HG03457 (cell line): ENCODE data around the gene PTPA.
"Not testable (repeated sequence)": the region's sequence is repeated elsewhere in the genome, so short reads cannot be mapped to it uniquely, and the experiment has no call there.

Experiments used
- ATAC-seq: cut with Tn5 transposase; IDR thresholded peaks from one replicate; pipeline ENCODE4 v1.9.1; 2021; ENCODE audit warnings: moderate number of reproducible peaks; ENCODE audit not compliant: unreplicated experiment

PTPA gene

DNA sequence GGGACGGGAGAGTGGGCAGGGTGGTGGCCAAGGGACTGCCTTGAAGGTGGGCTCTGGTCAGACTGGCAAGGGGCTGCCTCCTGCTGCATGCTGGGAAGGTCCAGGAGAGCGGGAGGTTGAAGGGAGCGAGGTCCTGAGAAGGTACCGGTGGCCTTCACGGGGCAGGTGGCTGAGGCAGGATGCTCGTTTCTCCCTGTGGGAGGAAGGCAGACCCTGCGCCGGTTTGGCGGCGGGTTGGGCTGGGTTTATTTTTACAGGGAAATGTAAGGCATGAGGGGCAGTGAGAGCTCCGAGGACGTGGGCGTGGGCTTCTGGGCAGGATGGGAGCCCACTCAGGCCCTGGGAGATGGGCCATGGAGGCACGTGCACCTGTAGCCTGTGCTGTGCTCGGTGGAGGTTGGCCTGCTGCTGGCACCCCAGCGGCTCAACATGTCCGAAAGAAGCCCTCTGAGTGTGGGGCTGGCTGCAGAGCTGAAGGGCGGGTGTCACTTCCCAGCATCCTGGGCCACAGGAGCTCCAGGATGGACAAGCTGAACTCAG is 39.5 kb downstream of the PTPA start:
- ATAC-seq: no peak

DNA sequence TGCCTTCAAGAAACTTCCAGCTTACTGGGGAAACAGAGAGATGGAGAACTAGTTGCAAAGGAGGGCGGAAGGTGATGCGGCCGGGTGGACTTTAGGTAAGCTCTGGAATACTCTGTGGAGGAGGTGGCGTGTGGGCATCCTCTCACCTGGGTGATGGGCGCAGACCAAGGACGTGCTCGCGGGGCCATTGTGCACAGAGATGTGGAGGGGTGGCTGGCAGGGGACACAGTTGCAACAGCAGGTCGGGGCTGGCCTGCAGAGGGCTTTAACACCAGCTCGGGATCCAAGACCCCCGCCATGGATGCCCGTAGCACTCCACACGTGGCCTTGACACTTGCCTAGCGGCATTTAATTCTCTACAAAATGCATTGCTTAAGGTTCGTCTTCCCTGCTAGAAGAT is 40.3 kb downstream of the PTPA start:
- no peak for ATAC-seq

DNA sequence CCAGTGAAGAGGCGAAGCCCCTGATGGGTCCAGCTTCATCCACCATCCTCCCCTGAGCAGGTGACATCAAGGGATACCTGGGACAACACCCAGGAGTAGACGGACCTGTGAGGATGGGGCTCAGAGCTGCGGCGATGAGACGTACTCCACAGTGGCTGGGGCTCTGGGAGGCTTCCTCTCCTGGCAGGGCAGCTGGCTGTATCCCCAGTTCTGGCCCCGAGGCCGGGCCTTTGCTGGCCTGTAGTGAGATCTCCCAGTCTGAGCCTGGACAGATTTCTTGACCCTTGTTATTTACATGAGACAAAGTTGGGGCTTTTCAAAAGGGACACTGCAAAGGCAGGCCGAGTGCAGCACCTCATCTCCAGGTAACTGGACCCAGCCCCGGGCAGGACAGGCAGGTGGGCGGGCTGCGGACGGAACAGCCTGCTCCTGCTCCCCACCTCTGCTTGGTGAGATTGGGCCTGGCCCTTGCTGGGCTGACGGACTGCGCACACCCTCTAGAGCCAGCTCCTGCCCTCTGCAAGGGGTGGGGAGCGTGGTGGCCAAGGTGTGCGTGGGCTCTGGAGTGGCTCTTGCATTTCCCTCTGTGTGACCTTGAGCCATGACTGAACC is 43.8 kb downstream of the PTPA start:
- no peak for ATAC-seq

DNA sequence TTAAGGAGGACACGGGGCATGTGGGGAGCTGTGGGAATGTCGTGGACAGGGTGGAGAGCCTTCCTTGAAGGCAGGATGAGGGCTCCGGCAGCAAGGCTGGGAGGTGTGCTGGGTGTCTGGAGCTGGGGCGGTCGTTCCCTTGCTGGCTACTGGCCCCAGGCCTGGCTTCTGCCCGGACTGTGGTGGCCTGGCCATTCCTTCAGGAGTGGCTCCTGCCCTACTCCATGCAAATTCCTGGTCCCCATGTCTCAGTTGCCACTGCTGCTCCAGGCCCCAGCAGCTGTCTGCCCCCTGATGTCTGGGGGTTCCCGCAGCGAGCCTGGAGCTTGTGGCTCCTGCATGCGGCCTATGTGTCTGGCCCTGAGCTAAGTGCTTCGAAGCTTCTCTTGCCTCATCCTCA is 44.9 kb downstream of the PTPA start:
- ATAC-seq: no peak

DNA sequence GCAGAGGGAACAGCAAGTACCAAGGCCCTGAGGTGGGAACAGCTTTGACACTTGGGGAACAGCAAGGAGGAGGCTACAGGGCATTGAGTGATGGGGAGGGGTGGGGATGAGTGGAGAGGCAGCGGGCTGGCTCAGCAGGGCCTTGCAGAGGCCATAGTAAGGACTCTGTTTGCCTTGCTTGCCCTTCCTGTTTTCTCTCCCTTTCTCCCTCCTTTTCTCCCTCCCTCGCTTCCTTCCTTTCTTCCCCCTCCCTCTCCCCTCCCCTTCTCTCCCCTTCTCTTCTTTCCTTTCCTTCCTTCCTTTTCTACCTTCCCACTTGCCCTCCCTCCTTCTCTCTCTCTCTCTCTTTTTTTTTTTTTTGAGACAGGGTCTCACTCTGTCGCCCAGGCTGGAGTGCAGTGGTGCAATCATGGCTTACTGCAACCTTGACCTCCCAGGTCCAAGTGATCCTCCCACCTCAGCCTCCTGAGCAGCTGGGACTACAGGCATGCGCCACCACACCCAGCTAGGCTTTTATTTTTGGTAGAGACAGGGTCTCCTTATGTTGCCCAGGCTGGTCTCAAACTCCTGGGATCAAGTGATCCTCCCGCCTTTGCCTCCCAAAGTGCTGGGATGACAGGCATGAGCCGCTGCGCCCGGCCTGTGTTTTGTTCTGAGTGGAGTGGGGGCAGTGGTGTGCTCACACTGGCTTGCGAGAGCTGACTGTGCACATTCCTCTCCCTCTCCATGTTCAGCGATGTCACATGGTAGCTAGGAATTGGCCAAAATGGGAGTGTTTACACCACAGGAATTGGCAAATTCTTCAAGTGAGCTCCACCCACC is 49.7 kb downstream of the PTPA start:
- no peak for ATAC-seq

DNA sequence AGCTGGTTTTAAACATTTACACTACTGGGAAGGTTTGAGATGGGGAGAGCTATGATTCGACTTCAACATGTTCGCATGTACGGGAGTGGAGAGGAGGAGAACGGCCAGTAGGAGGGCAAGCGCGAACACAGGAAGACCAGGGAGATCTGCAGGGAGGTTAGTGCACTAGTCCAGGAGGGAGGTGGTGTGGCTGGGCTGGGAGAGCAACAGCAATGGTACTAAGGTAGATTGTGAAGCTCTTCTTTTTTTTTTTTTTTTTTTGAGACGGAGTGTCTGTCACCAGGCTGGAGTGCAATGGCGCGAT is 50.3 kb downstream of the PTPA start:
- no peak for ATAC-seq

DNA sequence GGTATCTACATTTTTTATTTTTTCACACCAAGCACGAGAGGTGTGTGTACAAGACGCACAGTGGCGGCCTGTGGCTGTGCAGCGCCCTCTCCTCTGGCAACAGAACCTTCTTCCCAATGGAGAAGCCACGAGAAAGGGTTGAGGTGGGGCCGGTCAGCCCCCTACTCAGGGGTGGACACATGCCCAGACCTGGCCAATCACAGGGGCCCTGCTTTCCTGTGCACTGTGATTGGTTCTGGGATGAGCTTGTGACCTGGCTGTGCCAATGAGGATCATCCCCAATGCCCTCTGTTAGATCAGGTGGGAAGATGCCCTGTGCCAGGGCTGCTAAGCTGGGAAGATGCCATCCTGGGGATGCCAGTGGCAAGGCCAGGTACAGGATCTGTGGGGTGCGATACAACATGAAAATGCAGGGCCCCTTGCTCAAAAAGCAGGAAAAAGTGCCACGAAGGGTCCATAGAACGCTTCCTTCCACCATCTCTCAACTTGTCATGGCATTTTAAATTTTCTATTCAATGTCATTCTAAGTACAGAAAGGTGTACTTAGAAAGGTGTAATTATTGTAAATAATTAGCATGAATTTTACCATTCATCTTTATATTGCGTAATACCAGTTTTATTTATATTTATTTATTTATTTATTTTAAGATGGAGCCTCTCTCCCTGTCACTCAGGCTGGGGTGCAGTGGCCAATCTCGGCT is 51.4 kb downstream of the PTPA start:
- no peak for ATAC-seq

DNA sequence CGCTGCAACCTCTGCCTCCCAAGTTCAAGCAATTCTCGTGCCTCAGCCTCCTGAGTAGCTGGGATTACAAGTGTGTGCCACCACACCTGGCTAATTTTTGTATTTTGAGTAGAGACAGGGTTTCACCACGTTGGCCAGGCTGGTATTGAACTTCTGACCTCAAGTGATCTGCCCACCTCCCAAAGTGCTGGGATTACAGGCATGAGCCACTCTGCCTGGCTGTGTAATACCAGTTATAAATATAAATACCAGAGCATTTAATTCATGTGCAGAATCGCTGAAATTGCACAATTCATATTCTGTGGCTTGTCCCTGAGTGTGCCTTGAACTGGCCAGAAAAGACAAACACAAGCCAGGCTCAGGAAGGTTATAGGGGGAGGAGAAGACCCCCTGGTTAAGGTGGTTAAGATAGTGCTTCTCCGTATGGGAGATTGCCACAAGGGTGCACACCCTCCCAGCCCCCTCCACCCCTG is 52.0 kb downstream of the PTPA start:
- not testable (repeated sequence) for ATAC-seq

DNA sequence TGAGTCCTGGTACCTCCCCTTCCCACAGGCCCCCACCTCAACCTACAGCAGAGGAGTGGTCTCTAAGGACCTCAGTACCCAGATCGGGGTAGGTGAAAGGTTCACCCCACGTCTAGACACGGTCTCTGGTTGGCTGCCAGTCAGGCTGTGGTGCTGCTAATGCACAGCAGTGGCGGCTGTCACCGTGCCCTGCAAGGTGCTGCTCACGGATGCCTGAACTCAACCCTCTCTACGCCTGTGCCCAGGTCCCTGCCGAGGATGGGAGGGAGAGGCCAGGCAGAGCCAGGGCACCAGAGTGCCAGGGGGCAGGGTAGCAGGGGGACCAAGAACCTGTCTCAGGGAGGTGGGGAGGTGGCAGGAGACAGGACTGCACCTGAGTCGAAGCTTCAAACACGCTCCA is 52.5 kb downstream of the PTPA start:
- ATAC-seq: no peak

DNA sequence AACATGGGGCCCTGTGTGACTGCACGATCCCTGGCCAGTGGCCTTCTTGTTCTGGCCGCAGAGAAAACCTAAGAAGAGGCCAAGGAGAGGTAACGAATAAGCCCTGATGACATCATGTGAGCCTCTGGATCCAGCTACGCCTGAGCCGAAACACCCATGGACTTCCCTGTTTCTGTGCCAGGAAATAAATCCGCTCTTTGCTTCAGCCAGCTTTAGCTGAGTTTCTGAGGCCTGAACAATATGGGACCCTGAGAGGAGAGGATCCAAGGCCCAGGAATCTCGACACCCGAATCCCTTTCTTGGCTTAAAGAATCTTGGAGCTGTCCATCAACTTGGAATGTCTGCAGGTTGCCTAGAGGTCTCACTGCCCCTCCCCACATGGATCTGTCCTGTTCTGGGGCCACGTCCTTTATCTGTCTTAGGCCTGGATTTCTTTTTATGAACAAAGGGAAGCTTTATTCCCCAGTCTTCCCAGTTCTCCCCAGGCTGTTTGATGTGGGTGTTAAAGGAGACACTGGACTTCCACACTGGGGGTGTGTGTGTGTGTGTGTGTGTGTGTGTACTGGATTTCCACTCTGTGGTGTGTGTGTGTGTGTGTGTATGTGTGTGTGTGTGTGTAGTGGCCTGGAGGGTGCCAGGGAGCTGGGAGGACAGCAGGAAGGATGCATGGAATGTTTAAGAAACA is 53.2 kb downstream of the PTPA start:
- ATAC-seq: no peak

DNA sequence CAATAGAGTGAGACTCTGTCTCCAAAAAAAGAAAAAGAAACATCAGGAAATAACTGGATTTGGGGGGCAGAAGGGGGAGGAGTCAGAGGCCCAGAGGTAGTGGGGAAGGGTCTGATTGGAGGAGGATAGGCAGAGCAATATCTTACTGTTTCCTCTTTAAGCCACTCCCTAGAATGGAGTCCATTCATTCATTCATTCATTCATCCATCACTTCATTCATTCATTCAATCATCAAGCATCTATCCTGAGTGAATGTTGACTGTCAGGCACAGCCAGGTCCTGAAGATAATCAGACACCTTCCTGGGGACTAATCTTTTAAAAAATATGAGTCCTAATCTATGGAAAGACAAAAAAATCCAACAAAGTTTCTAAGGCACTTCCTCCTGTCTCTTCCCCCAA is 54.0 kb downstream of the PTPA start:
- ATAC-seq: no peak

DNA sequence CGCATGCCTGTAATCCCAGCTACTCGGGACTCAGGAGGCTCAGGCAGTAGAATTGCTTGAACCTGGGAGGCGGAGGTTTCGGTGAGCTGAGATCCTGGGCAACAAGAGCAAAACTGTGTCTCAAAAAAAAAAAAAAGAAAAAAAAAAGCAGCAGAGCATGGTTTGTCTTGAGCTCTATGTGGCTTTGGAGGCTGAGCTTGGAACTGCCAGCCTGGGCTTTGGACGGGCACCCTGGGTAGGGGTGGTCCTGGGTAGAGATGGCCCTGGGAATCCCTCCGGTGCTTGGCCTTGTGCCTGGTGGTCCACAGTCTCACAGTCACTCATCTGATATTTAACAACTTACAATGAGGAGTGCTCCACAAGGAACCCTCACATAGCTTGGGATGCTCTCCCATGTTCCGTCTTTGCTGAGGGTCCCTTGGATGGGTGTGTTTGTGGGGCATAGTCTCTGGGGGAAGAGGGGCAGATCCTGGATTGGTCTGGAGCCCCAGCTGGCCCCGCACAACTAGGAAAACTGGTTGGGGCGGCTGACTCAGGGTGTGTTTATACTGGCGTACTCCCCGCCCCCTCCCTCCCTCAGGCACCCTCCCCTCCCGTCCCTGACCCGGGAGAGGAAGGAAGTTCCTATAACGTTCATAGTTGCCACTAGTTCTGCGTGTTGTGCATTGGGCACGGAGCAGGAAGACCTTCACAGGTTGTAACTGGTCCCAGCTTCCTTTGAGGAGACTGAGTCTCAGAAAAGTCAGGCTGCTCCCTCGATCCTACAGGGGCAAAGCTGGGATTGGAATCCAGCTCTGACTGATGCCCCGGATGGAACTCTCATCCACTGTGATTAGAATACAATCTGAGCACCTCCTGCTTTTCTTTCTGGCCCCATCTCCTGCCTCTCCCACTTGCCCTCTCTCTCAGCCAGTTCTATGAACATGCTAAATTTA is 55.7 kb downstream of the PTPA start:
- ATAC-seq: no peak

DNA sequence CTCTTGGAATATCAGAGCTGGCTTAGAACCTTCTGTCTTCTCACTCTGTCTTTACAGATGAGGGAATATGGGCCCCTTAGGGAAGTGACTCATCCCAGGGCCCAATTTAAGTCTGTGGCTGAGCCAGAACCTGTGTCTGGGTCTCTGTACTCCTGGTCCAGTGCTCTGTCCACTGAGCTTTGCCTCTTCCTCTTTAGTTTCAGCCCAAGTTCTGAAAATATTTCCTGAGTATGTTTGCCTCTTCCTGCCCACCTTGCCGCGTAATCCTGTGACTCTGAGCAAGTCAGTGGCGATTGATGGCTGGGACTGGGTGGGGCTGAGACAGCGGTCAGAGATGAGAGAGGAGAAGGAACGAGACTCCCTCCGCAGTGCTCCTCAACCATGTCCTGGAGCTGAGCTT is 59.0 kb downstream of the PTPA start:
- no peak for ATAC-seq

DNA sequence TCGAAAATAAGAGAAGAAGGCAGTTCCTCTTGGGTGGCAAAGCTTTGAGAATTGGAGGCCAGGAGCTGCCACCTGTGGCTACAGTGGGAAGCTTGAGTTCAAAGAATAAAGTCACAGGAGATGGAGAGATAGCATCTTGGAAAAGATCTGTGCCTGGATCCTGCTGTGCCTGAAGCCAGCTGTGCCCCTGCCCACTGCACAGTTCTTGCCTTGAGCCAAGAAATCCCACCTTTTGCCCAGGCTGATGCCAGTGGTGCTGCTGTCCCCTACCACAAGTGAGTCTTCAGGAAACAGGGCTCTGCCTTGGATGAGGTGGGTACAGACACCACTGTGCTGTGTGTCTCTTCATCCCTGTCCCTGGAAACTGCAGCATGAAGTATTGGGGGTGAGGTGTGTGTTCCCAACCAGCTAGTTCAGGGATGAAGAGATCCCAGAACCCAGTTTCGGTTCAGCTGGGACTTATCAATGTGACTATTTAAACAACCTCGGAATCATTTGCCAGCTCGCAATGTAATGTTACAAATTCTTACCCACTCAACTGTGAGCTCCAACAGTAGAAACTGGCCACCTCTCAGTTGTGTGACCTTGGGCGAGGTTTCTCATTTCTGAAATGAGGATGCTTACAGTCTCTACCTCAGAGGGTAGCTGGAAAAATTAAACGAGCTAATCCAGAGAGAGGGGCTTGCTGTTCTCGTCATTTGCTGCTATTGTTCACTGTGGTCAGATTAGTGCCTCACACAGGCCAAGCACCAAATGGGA is 61.0 kb downstream of the PTPA start:
- no peak for ATAC-seq

DNA sequence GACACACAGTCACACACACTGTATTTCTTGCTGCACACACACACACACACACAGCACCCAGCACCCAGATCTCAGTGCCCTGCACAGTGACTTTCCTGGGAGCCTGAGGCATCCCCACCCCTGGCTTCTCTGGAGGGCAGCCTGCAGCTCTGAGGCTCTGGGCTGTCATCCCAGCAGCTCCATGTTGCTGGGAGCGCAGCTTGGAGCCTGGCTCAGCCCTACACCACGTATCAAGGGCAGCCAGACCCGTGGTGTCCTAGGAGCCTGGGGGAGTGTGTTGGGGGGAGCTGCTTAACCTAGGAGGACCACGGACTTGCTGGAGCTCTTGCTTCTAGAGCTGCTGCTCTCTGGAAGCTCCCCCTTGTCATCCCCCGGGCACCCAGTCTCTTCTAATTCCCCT is 61.6 kb downstream of the PTPA start:
- no peak for ATAC-seq

DNA sequence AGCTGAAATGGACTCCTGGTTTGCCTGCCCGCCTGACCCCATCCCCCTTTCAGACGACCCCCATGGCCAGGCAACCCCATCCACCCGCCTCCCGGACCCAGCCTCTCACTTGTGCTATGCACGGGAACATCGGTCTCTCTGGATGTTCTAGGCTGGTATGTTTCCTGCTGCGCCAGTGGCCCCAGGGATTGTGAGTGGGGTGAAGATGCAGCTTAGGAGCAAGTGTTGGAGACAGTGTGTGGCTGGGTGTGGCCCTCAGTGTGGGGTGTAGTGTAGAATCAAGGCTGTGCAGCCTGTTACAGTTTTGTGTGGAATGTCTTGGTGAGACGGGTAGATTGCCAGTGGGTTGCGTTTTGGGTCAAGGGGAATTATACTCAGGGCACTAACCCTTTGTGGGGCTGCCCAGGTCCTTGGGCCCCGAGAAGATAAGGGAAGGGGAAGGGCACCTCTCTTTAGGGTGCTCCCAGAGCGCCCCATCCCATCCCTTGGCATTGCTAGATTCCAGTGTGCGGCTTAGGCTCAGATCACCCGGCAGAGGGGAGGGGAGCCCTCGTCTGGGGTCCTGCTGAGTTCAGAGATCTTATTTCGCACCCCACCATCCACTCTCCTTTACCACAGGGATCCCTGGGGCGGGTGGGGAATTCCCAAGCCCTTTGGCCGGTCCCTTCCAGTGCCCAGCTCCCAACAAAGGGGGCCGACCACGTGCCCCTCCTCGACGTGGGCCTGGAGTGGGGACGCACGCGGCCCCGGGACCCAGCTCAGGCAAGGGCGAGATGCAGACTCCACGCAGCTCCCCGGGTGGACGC is 62.3 kb downstream of the PTPA start:
- ATAC-seq: no peak

DNA sequence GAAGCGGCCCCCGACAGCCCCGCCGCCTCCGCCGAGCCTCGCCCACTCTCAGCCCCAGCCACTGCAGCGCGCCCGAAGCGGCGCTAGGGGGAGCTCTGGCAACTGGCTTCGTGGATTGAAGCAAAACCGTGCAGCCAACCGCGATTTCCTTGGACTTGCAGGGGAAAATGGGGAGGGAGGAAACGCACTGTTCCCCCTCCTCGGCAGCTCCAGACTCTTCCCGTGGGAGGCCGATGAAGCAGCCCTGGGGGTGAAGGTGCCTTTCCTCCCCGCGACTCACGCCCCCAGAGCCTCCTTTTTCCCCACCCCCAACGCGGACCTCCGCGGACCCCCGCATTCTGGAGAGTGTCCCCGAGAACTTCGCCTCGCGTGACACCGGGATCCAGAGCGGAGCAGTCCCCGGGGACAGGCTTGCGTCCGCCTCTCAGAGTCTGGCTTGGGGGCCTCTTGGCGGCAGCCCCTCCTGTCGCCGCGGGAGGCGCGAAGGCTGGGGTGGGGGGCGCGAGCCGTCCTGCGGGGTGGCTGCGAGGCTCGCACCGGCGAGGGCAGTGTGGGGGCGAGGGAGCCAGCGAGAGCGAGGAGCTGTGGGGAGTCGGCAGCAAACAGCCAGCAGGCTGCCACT is 63.0 kb downstream of the PTPA start:
- ATAC-seq: no peak
